ENCODE data around the gene CEBPB.

DNA sequence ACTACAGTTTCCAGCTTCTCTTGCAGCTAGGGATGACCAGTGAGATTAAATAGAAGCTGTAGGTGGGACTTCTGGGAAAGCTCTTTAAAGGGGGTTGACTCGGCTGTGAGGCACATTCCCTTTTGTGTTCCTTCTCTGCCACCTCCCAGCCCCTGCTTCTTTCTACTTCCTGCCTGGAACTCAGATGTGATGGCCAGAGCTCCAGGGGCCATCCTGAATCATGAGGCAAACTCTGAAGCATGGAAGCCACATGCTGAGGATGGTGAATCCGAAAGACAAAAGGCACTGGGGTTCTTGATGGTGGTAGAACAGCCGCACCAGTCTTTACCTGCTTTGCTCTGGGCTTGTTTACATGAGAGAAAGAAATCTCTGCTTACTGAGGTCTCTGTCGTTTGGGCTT, 9.1 kb downstream of the CEBPB start:
- TF ChIP-seq, protein P1, sequence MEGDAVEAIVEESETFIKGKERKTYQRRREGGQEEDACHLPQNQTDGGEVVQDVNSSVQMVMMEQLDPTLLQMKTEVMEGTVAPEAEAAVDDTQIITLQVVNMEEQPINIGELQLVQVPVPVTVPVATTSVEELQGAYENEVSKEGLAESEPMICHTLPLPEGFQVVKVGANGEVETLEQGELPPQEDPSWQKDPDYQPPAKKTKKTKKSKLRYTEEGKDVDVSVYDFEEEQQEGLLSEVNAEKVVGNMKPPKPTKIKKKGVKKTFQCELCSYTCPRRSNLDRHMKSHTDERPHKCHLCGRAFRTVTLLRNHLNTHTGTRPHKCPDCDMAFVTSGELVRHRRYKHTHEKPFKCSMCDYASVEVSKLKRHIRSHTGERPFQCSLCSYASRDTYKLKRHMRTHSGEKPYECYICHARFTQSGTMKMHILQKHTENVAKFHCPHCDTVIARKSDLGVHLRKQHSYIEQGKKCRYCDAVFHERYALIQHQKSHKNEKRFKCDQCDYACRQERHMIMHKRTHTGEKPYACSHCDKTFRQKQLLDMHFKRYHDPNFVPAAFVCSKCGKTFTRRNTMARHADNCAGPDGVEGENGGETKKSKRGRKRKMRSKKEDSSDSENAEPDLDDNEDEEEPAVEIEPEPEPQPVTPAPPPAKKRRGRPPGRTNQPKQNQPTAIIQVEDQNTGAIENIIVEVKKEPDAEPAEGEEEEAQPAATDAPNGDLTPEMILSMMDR (conservative IDR thresholded peaks at IDR 0.05) = no peak
- no peak for TF ChIP-seq ZFX (IDR thresholded peaks at IDR 0.05)
